NCI-H69 (cell line): ENCODE data around the gene ECSCR.
A peak's percentile ranks its signal among the peaks of the same experiment; 100 is the strongest.
"Not testable (repeated sequence)": the region's sequence is repeated elsewhere in the genome, so short reads cannot be mapped to it uniquely, and the experiment has no call there.

Experiments
- DNase-seq: peaks from one replicate; lab custom pipeline; 2025; lab: John Stamatoyannopoulos, UW

ECSCR gene, protein sequence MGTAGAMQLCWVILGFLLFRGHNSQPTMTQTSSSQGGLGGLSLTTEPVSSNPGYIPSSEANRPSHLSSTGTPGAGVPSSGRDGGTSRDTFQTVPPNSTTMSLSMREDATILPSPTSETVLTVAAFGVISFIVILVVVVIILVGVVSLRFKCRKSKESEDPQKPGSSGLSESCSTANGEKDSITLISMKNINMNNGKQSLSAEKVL

DNA sequence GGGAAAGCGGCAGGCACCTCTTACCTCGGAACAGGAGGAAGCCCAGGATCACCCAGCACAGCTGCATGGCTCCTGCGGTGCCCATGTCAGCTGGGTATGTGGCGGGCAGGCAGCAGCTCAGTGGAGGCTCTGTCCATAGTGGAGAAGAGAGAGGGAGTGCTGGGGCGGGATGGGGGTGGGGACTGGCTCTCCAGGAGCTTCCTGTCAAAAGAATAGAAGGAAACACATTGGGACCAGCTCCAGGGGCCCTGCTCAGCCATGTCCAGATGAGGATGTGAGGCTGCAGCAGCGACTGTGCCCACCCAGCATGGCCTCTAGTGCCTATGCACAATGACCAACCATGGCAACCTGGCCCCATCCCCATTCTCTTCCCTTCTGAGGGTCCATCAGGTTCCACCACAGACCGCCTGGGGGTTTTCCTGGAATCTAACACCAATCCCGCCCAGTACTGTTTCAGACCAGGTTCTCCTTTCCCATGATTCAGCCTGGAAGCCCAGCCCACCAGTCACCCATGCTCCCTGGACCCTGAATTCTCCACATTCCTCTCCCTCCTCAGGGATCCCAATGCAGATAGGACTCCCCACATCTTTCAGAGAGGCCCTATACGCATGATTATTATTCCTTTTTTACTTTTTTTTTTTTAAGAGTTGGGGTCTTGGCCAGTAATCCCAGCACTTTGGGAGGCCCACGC, at the start of gene ECSCR:
Gene ECSCR, minus strand, starts transcription at position 158 of the 691 bp plus-strand sequence. Its CDS starts 73 bp downstream, at position 85.
- DNase-seq = peak; percentile 71

DNA sequence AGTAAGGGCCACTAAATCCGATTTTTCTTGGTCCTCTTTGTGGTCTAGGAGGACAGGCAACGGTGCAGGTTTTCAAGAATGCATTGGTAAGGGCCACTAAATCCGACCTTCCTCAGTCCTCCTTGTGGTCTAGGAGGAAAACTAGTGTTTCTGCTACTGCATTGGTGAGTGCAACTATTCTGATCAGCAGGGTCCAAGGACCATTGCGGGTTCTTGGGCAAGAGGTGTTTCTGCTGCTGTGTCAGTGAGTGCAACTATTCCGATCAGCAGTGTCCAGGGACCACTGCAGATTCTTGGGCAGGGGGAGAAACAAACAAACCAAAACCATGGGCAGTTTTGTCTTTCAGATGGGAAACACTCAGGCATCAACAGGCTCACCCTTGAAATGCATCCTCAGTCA, 42.2 kb upstream of the ECSCR start:
- not testable (repeated sequence) for DNase-seq

DNA sequence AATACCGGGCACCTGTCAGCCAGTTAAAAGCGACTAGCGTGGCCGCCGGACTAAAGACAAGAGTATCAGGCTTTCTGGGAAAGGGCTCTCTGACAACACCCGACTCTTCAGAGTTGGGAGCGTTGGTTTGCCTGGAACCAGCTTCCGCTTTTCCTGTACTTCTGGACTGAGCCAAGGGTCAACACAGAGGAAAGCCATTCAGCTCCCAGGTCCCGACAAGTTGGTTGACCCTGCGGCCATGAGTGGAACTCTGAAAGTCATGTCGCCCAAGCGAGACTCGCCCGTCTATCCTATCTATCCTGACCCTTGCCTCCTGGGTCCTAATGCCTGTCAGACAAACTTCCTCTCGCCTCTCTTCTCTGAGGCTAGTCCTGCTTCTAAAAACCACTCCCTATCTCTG, 41.3 kb upstream of the ECSCR start:
- peak; percentile 27 for DNase-seq

DNA sequence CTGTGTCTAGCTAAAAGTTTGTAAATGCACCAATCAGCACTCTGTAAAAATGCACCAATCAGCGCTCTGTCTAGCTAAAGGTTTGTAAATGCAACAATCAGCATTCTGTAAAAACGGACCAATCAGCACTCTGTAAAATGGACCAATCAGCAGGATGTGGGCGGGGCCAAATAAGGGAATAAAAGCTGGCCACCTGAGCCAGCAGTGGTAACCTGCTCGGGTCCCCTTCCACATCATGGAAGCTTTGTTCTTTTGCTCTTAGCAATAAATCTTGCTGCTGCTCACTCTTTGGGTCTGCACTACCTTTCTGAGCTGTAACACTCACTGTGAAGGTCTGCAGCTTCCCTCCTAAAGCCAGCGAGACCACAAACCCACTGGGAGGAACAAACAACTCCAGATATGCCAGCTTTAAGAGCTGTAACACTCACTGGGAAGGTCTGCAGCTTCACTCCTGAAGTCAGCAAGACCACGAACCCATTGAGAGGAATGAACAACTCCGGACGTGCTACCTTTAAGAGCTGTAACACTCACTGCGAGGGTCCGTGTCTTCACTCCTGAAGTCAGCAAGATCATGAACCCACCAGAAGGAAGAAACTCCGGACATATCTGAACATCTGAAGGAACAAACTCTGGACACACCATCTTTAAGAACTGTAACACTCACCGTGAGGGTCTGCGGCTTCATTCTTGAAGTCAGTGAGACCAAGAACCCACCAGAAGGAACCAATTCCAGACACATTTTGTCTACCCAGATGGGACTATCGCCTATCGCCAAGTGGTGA, 40.7 kb upstream of the ECSCR start:
- DNase-seq = not testable (repeated sequence)

DNA sequence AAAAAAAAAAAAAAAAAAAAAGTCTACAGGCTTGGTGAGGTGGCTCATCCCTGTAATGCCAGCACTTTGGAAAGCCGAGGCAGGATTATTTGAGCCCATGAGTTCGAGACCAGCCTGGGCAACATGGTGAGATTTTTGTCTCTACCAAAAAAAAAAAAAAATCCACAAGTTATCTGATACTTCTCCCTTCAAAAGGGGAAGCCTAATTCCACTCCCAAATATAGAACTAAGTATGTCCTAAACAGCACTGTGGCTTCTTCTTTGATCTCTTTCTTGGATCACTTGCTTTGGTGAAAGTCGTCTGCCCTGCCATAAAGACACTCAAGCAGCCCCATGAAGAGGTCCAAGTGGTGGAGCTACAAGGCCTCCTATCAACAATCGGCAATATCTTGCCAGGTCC, 38.8 kb upstream of the ECSCR start:
- no peak for DNase-seq

DNA sequence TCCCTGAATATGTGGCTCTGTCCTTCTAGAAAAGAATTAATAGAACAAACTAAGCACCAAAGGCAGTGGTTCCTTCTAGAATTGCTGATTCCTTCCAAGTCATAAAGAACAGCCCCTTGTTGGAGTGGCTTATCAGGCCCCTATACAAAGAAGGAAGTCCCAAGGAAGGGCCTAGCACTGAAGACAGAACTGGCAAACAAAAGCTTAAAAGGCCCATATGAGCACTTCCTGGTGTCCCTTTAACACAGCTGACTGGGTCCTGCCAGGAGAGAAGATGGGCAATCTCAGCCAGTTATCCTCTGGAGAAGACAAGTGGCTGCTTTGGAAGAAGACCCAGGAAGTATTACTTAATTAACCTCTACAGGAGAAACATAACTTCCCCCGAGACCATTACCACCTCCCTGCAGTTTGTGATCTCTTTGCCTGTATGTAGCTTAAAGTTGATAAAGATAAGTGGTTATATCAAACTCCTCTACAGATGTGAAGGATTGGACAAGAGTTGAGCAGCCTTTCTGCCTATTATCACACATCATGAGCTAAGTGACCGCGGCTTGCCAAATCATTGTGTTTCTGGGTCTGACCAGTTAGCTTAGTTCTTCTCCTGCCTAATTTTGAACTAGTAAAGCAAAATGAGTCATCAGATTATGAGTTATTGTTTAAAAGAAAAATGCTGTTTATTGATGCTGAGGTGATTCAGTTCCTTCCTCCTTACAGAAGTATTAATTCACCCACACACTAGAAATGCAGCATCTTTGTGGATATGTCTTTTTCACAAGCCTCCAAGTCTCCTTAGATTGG, 33.3 kb upstream of the ECSCR start:
- DNase-seq = no peak

DNA sequence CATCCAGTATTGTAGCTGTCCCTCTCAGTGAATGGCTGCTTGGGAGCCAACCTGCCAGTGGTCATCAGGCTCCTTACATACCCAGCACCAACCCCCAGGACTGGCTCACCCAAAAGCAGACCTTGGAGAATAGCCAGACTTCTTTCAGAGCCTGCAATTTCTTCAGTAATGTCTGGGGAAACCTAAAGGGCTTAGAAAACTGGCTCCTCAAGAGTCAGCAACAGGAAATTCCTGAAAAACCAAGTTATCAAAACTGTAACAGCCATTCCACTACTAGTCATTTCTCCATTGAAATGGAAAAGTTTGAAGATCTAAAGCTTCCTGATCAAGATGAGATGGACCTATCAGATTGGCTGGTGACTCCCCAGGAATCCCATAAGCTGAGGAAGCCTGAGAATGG, 32.3 kb upstream of the ECSCR start:
- no peak for DNase-seq

DNA sequence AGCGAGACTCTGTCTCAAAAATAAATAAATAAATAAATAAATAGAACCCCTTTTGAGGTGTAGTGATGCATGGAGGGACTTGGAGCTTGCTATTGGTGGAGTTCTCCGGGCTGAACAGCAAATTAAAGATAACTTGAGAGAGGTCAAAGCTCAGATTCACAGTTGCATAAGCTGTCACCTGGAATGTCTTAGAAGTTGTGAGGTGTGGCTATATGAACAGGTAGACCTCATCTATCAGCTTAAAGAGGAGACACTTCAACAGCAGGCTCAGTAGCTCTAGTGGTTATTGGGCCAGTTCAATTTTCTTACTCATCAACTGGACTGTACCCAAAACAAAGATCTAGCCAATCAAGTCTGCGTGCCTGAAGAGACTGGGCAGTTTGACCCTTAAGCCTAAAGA, 31.7 kb upstream of the ECSCR start:
- DNase-seq = no peak

DNA sequence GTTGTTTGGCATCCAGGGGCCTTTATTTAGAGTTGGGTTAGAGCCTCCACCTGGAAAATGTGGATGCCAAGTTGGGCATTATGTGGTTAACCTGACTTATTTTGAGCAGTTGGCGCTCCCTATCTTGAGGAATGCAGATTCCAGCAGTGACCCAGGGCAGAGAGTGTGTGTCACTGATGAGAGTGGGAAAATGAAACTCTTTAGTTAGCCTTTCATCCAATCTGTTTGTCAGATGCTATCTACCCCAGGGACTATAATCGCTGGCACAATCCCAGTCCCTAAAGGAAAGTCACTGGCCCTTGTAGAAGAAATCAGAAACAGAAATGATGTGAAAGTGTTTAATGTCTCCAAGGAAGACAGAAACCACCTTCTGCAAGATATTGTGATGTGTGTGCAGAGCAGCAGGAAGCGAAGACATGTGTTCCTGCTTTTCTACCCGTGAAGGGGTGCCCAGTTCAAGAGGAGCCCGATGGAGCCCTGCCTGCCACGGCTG, 30.2 kb upstream of the ECSCR start:
- DNase-seq = no peak

DNA sequence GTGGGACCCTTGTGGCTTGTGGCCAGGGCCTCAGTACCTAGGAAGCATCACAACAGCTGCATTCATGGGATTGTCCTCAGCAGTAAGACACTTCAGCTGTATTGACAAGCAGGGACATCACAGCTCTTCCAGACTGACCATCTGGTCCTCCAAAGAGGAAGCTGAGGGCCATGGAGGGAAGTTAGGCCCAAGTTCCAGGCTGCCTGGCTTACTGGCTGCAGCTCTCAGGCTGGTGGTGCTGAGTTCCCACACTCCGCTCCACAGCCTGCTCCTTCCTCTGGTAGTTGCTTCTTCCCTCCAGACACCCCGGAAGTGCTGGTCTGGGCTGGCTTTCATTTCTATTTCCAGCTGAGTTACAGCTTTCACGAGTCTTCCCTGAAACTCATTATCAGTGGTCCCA, 25.7 kb upstream of the ECSCR start:
- DNase-seq = no peak

DNA sequence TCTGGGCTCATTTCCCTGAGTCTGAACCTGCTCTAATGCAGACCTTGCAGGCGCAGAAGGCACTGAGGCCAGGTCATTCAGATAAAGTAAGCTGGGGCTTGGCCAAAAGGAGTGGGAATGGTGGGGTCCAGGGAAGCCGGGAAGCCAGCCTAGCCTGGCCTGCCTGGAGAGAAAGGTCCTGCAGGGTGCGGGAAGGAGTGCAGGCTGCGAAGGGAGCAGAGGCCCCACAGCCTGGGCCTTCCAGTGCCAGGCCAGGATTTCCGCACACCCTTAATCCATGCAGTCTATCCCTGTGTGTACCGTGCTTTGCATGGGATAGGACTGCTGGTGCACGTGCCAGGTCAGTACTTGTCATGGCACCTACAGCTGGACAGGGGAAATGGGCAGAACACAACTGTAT, 23.7 kb upstream of the ECSCR start:
- no peak for DNase-seq

DNA sequence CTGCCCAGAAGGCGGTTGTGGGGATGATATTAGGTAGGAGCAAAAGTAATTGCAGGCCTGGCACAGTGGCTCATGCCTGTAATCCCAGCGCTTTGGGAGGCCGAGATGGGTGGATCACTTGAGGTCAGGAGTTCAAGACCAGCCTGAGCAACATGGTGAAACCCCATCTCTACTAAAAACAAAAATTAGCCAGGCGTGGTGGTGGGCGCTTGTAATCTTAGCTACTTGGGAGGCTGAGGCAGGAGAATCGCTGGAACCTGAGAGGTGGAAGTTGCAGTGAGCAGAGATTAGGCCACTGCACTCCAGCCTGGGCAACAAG, 20.3 kb upstream of the ECSCR start:
- DNase-seq = not testable (repeated sequence)

DNA sequence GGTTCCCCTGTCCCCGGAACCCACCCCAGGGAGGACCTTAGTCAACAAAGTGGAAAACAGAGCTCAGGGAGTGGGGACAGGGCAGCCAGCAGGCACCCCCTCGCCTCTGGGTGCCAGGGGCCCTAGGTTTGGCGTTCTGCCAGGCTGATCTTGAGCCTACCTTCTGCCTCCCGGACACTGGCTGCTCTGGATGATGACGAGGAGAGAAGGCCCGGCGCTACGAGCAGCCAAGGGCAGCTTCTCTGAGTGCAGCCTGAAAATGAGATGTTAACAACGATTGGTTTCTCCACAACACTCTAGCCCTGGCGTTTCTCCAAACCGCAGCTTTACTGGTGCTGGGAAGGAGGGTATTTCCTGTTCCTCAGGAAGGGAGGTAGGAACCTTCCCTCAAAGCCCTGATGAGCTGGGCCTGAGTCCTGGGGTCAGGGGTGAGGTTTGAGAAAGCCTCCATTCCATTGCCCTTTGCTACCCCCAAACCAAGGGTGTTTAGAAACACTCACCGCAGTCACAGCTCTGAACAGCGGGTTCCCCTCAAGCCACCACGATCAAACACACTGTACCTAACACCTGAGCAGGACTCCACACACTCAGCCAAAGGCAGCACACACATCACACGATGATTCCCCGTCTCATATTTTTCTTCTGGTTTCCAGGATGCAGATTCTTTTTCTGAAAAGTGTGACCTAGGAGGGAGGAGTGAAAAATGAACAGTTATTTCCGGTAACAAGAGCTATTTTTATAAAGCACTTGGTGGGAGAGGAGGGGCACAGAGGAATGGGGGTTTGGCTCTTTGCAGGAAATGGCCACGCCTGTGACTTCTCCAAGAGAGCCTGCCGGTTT, 19.7 kb upstream of the ECSCR start, which contains the start of gene STING1:
Gene STING1, minus strand, starts transcription at position 709 of the 840 bp plus-strand sequence. CDS start 1,054 bp downstream, outside the sequence.
- DNase-seq = peak; percentile 72

DNA sequence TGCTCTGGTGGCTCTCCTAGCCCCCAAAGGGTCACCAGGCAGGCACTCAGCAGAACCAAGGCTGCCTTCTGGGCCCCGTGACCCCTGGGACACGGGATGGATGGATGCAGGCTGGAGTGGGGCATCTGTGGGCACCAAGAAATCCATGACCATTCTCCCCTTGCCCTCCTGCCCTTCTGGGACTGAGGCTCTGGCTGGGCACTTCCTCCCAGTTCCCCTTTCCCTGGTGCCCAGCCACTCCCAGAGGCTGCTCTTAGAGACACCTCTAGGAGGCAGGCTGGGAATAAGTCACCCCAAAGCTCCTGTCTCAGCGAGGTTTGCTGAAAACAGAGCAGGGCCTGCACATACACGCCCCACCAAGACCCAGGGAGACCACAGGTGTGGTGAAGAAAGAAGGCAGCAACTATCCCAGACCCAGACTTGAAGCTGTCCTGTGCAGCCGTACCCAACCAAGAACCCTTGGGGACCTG, 19.1 kb upstream of the ECSCR start:
- DNase-seq = peak; percentile 29

DNA sequence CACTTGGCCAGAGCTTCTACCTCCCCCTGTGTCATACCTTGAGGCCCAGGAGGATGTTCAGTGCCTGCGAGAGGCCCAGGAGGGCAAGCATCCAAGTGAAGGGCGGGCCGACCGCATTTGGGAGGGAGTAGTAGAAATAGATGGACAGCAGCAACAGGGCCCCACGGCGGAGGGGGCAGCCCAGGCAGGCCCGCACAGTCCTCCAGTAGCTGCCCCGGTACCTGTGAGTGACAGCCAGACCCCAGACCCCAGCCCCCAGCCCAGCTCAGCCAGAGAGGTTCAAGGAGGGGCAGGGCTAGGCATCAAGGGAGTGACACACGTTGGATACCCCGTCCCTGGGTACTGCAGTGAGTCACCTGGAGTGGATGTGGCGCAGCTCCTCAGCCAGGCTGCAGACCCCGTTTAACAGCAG, 18.6 kb upstream of the ECSCR start:
- DNase-seq = no peak

DNA sequence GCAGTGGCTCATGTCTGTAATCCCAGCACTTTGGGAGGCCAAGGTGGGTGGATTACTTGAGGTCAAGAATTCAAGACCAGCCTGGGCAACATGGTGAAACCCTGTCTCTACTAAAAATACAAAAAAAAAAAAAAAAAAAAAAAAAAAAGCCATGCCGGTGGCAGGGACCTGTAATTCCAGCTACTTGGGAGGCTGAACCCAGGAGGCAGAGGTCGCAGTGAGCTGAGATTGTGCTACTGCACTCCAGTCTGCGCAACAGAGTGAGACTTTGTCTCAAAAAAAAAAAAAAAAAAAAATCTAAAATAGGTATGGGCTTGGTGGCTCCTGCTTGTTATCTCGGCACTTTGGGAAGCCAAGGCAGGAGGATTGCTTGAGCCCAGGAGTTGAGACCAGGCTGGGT, 17.2 kb upstream of the ECSCR start:
- DNase-seq = not testable (repeated sequence)

DNA sequence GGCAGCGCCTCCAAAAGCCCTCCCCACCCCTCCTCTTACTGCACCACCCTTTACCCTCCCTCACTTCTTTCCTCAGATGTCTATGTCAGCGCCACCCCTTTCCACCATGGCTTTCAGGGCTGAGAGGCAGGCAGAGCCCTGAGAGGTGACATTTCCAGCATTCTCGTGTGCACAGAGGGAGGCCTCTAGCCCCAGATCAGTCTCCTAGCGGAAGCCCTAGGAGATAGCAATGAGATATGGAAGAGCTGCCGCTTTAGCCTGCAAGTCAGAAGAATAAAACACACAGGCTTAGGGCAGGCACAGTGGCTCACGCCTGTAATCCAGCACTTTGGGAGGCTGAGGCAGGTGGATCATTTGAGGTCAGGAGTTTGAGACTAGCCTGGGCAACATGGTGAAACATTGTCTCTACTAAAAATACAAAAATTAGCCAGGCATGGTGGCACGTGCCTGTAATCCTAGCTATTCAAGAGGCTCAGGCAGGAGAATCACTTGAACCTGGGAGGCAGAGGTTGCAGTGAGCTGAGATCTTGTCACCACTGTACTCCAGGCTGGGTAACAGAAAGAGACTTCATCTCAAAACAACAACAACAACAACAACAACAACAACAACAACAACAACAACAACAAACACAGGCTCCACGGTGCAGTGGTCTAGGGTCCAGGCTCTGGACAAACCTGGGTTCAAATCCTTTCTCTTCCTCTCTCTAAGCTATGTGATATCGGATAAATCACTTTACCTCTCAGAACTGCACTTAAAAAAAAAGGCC, 16.3 kb upstream of the ECSCR start:
- DNase-seq = not testable (repeated sequence)

DNA sequence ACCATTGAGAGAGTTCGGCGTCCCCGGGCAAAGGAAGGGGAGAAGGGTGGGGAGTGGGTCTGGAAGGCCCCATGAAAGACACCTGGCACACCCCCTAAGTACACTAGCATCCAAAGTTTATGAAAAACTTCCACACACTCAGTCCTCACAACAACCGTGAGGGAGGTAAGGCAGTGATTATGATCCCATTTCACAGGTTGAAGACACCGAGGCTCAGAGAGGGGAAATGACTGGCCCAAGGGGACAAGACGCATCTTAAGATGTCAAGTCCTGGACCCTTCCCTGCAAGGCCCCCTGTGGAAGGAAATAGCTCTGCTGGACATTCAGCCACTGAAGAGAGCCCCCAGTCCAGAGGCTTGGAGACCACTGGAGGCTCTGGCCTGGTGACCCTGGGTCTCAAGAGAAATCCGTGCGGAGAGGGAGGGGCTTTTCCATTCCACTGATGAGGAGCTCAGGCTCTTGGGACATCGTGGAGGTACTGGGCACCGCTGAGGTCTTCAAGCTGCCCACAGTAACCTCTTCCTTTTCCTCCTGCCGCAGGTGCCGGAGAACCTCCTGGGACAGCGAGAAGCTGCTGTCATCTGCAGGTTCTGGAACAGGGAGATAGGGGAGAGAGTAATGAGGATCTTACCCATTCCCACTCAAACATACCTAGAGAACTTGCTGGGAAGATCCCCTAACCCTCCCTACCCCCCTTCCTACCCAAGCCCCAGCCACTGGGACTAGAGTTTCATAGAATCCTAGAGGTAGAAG, 13.5 kb upstream of the ECSCR start:
- DNase-seq = no peak
